Stimulated activated CD4-positive, alpha-beta T cell treated with anti-CD3 and anti-CD28 coated beads, Interleukin-15, amount 100 ng/mL, for 48 hours (primary cell): Measurements from ENCODE around the gene PUM1.
A peak's percentile ranks its signal among the peaks of the same experiment; 100 is the strongest.

Source experiments
- DNase-seq, 2 donors: peaks; one replicate each; pipeline ENCODE4 v3.0.0-alpha.2; 2020; ENCODE audit warnings: low read depth in 2 of 2

The PUM1 gene

GRCh38 chr1:30929135-30929889, 136.2 kb downstream of the PUM1 start:
- DNase-seq: peak; percentile 19 to 45

- no peak for DNase-seq
These were observed 136.8 kb downstream of the PUM1 start for GRCh38 chr1:30928789-30929134.

GRCh38 chr1:30928171-30928570, 137.3 kb downstream of the PUM1 start:
- no peak for DNase-seq

GRCh38 chr1:30927448-30927847, 138.1 kb downstream of the PUM1 start:
- no peak for DNase-seq

- DNase-seq: no peak
These were observed 141.9 kb downstream of the PUM1 start for GRCh38 chr1:30923597-30923996.

- DNase-seq: no peak
These were observed 144.7 kb downstream of the PUM1 start for GRCh38 chr1:30920827-30921226.

GRCh38 chr1:30919025-30919881, 146.3 kb downstream of the PUM1 start:
- no peak for DNase-seq

GRCh38 chr1:30916296-30916695, 149.2 kb downstream of the PUM1 start:
- DNase-seq: no peak

GRCh38 chr1:30915491-30916230, 149.9 kb downstream of the PUM1 start:
- DNase-seq: no peak

GRCh38 chr1:30914931-30915330, 150.6 kb downstream of the PUM1 start:
- no peak for DNase-seq

GRCh38 chr1:30914587-30914922, 151.0 kb downstream of the PUM1 start:
- no peak for DNase-seq

GRCh38 chr1:30912913-30913652, 152.4 kb downstream of the PUM1 start:
- DNase-seq: no peak

GRCh38 chr1:30912224-30912623, 153.3 kb downstream of the PUM1 start:
- DNase-seq: no peak

GRCh38 chr1:30911059-30911954, 154.2 kb downstream of the PUM1 start:
- peak; percentile 38 to 48 for DNase-seq

GRCh38 chr1:30909365-30910068, 156.0 kb downstream of the PUM1 start:
- DNase-seq: no peak

- DNase-seq: no peak
These were observed 156.7 kb downstream of the PUM1 start, which contains the start of gene SDC3 for GRCh38 chr1:30908696-30909364. TSS of gene SDC3 (minus strand) at chr1:30908758. CDS start at chr1:30908586, 172 bp downstream.

GRCh38 chr1:30908316-30908695, 157.2 kb downstream of the PUM1 start:
- DNase-seq: no peak

- no peak for DNase-seq
These were observed 157.8 kb downstream of the PUM1 start for GRCh38 chr1:30907481-30908315.
